NCI-H187 treated with DMSO at 0.1 percent for 48 hours (cell line): ENCODE results near the gene FRZB.
"Not testable (repeated sequence)": the region's sequence is repeated elsewhere in the genome, so short reads cannot be mapped to it uniquely, and the experiment has no call there.

Experiments
- DNase-seq: peaks from one replicate; lab custom pipeline; 2025; lab: John Stamatoyannopoulos, UW

The FRZB gene

GRCh38 chr2:182866461-182867406 lies at the start of gene FRZB:
Gene FRZB (minus strand): TSS chr2:182866637. CDS start chr2:182866552, 85 bp downstream.
- no peak for DNase-seq

GRCh38 chr2:182915369-182916326 lies 49.2 kb upstream of the FRZB start:
- DNase-seq = no peak

- DNase-seq = no peak
Measured at GRCh38 chr2:182914852-182915251, 48.4 kb upstream of the FRZB start.

- DNase-seq = no peak
Measured at GRCh38 chr2:182913064-182913463, 46.6 kb upstream of the FRZB start.

GRCh38 chr2:182912518-182912915 lies 46.1 kb upstream of the FRZB start:
- DNase-seq = no peak

- no peak for DNase-seq
Measured at GRCh38 chr2:182911813-182912517, 45.5 kb upstream of the FRZB start.

- DNase-seq = no peak
Measured at GRCh38 chr2:182910965-182911364, 44.5 kb upstream of the FRZB start.

- DNase-seq = no peak
Measured at GRCh38 chr2:182907081-182907830, 40.8 kb upstream of the FRZB start.

GRCh38 chr2:182906454-182906853 lies 40.0 kb upstream of the FRZB start:
- DNase-seq = no peak

GRCh38 chr2:182904844-182905243 lies 38.4 kb upstream of the FRZB start:
- no peak for DNase-seq

- DNase-seq = no peak
Measured at GRCh38 chr2:182903566-182903965, 37.1 kb upstream of the FRZB start.

GRCh38 chr2:182901748-182902147 lies 35.3 kb upstream of the FRZB start:
- DNase-seq = no peak

GRCh38 chr2:182898718-182899117 lies 32.3 kb upstream of the FRZB start:
- DNase-seq = no peak

- no peak for DNase-seq
Measured at GRCh38 chr2:182897137-182897536, 30.7 kb upstream of the FRZB start.

GRCh38 chr2:182895798-182896197 lies 29.4 kb upstream of the FRZB start:
- no peak for DNase-seq

- no peak for DNase-seq
Measured at GRCh38 chr2:182895169-182895568, 28.7 kb upstream of the FRZB start.

- DNase-seq = no peak
Measured at GRCh38 chr2:182894174-182894573, 27.7 kb upstream of the FRZB start.

GRCh38 chr2:182893666-182894065 lies 27.2 kb upstream of the FRZB start:
- no peak for DNase-seq

GRCh38 chr2:182893035-182893434 lies 26.6 kb upstream of the FRZB start:
- DNase-seq = not testable (repeated sequence)

GRCh38 chr2:182891611-182892010 lies 25.2 kb upstream of the FRZB start:
- no peak for DNase-seq

- DNase-seq = no peak
Measured at GRCh38 chr2:182890773-182891378, 24.4 kb upstream of the FRZB start.
